Transverse colon (tissue), 4 donors: ENCODE results near the gene EP400.

Experiments
- CTCF ChIP-seq, 5 experiments: fragments of 200-600 bp in 3 of 5; fragments of 450-650 bp in 2 of 5; sonication (generic) in 3 of 5; IDR thresholded peaks; 1 replicate in 2 of 5; 2 replicates in 3 of 5; pipeline ENCODE4 v1.5.1; 2016 to 2017; ENCODE audit warnings: antibody characterized with exemption in 5 of 5, inconsistent platforms in 3 of 5, mild to moderate bottlenecking in 2 of 5, moderate library complexity in 1 of 5
- EP300 ChIP-seq: sonication (generic); formaldehyde crosslinking; IDR thresholded peaks from one replicate; pipeline ENCODE4 v1.6.1; 2017; ENCODE audit warnings: antibody characterized with exemption, low read depth
- POLR2A ChIP-seq: fragments of 450-650 bp; IDR thresholded peaks from one replicate; pipeline ENCODE4 v1.6.1; 2016; ENCODE audit warnings: antibody characterized with exemption, mild to moderate bottlenecking, moderate library complexity
- POLR2AphosphoS5 ChIP-seq, 3 donors: sonication (generic); formaldehyde crosslinking; IDR thresholded peaks; one replicate each; pipeline ENCODE4 v1.6.1; 2016; ENCODE audit warnings: antibody characterized with exemption in 3 of 3

- TF ChIP-seq CTCF (IDR thresholded peaks at IDR 0.05) (no peak), POLR2AphosphoS5 (IDR thresholded peaks at IDR 0.05) (no peak), POLR2A (no peak), EP300 (no peak)
Measured at GRCh38 chr12:132111654-132112304, 162.0 kb downstream of the EP400 start.
